ENCODE data around the gene CDS1. TPM values are rescaled to one million over a fixed set of nuclear protein-coding genes. Genes with fewer than 3 reads are reported as not detected.
"Not testable (repeated sequence)": the region's sequence is repeated elsewhere in the genome, so short reads cannot be mapped to it uniquely, and the experiment has no call there.

Gene CDS1
- total RNA-seq, 1 donor from 2014 or later, result 0.16 TPM

DNA sequence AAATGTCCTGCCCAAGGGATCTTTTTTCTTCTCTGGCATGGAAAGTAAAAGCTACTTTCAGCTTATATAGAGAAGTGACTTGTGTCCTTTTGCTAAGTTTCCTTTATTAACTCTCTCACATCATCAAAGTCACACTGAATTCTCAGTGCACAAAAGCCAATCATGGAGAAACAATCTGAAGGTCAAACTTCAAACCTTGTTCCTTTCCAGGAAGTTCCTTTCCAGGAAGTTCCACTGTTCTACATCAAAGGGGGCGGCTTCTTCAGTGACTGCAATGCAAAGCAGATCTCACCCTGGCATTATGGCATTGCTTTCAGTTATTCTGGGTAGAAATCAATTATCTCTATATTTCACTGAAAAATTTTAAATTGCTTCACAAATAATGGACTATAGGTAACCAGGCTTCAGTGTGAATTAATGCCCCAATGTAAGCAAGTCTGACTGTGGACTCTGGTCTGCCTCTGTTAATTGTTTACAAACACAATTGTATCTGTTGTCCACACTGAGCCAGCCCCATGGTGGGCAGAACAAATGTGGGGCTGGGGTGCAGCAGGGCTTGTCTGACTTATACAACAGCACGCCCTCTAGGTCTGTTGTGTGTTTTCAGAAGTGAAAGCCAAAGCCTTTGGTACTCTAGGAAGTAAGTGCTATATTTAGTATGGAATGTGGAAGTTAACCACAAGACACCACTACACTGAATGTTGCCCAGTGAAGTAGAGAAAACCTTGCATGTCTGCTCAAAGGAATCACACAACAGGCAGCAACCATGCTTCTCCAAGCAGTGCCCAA, 98.8 kb downstream of the CDS1 start:
- Mint-ChIP-seq H3K4me1 (no peaks in the 10 kb centered on the region), H3K36me3 (ENCODE audit: low read depth) (no peaks in the 10 kb centered on the region), H3K27ac (no peak overlapping the region), H3K9me3 (no peaks in the 10 kb centered on the region), H3K4me3 (no peak overlapping the region), H3K27me3 (no peaks in the 10 kb centered on the region)
- intact Hi-C loops (cut with micrococcal nuclease), result no loop called here
- no peak for ATAC-seq (ENCODE audit: low read depth)
- TF ChIP-seq, protein P1, sequence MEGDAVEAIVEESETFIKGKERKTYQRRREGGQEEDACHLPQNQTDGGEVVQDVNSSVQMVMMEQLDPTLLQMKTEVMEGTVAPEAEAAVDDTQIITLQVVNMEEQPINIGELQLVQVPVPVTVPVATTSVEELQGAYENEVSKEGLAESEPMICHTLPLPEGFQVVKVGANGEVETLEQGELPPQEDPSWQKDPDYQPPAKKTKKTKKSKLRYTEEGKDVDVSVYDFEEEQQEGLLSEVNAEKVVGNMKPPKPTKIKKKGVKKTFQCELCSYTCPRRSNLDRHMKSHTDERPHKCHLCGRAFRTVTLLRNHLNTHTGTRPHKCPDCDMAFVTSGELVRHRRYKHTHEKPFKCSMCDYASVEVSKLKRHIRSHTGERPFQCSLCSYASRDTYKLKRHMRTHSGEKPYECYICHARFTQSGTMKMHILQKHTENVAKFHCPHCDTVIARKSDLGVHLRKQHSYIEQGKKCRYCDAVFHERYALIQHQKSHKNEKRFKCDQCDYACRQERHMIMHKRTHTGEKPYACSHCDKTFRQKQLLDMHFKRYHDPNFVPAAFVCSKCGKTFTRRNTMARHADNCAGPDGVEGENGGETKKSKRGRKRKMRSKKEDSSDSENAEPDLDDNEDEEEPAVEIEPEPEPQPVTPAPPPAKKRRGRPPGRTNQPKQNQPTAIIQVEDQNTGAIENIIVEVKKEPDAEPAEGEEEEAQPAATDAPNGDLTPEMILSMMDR (IDR thresholded peaks at IDR 0.05), result no peak
- POLR2A ChIA-PET, result no interaction called here
- CTCF ChIA-PET, result no interaction called here
- no peak for DNase-seq

DNA sequence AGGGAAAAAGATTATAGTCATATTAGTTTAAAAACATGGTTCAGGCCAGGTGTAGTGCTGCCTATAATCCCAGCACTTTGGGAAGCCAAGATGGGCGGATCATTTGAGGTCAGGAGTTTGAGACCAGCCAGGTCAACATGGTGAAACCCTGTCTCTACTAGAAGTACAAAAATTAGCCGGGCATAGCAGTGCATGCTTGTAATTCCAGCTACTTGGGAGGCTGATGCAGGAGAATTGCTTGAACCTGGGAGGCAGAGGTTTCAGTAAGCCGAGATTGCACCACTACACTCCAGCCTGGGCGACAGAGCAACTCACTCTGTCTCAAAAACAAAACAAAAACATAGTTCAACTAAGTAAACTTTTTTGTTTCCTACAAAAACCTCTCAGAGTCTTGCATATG, 99.7 kb downstream of the CDS1 start:
- intact Hi-C loops (cut with micrococcal nuclease); H3K4me3 Mint-ChIP-seq; DNase-seq; POLR2A ChIA-PET; H3K27me3 Mint-ChIP-seq; H3K4me1 Mint-ChIP-seq; H3K27ac Mint-ChIP-seq; H3K9me3 Mint-ChIP-seq; ATAC-seq (ENCODE audit: low read depth); CTCF ChIA-PET; H3K36me3 Mint-ChIP-seq (ENCODE audit: low read depth): not testable (repeated sequence)

DNA sequence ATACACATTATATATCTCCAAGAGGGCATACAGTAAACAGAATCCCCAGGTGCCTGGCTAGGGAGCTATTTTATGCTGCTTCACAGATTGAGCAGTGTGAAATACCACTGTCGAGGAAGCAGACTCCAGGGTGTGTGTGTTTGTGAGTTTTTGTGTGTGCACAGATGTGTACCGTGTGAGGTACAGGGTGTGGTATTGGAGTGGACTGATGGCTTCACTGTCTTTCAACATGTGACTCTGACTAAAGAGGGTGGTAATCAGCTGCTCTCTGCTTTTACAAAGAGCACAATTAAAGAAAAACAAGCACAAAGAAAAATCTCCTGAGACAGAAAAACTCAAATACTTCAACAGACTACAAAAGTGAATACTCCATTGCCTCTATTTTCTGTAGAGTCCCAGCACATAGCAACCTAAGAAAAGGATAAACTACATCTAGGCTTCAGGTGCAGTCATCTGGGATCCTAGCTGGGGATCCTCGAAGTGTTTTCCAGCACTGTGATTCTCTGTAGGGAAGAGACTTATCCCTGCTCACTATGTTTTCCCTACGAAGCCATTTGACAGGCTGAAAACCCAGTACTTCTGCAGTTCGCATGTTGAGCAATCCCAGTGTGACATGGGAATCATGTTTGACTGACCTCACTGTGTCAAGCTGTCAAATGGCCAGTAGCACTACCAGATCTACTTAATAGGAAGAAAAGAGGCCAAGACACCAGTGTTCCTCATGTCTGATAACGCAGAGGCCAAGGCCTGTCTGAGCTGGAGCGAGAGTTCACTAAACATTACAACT, 100.3 kb downstream of the CDS1 start:
- H3K4me3 Mint-ChIP-seq, result no peak overlapping the region
- TF ChIP-seq, protein P1 (IDR thresholded peaks at IDR 0.05), result no peak
- H3K27me3 Mint-ChIP-seq, result no peaks in the 10 kb centered on the region
- intact Hi-C loops (cut with micrococcal nuclease), result no loop called here
- DNase-seq, result no peak
- H3K36me3 Mint-ChIP-seq (ENCODE audit: low read depth), result no peaks in the 10 kb centered on the region
- ChIA-PET CTCF (no interaction called here), POLR2A (no interaction called here)
- ATAC-seq (ENCODE audit: low read depth), result no peak
- no peak overlapping the region for H3K27ac Mint-ChIP-seq
- no peaks in the 10 kb centered on the region for H3K9me3 Mint-ChIP-seq
- no peaks in the 10 kb centered on the region for H3K4me1 Mint-ChIP-seq

DNA sequence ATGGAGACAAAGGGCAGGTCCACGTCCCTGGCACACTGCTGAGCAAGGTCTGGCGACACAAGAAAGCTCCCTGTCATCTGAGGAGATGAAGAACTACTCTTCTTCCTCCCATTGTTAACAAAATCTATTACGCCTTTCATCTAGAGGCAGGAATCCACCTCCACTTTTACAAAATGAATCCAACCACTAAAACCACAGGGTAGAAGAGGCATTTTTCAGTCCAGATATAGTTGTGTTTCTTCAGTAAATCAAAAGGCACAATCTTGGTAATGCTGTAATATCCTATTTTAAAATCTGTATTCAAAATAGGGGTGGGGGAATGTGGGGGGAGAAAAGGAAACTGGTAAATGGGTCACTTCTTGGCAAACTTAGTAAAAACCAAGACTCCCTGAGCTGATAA, 101.4 kb downstream of the CDS1 start:
- ChIA-PET CTCF (no interaction called here), POLR2A (no interaction called here)
- intact Hi-C loops (cut with micrococcal nuclease), result no loop called here
- no peak for ATAC-seq (ENCODE audit: low read depth)
- no peaks in the 10 kb centered on the region for H3K36me3 Mint-ChIP-seq (ENCODE audit: low read depth)
- DNase-seq, result no peak
- no peaks in the 10 kb centered on the region for H3K27me3 Mint-ChIP-seq
- no peaks in the 10 kb centered on the region for H3K9me3 Mint-ChIP-seq
- no peak overlapping the region for H3K4me3 Mint-ChIP-seq
- H3K27ac Mint-ChIP-seq, result no peak overlapping the region
- TF ChIP-seq, protein P1 (IDR thresholded peaks at IDR 0.05), result no peak
- H3K4me1 Mint-ChIP-seq, result no peaks in the 10 kb centered on the region

DNA sequence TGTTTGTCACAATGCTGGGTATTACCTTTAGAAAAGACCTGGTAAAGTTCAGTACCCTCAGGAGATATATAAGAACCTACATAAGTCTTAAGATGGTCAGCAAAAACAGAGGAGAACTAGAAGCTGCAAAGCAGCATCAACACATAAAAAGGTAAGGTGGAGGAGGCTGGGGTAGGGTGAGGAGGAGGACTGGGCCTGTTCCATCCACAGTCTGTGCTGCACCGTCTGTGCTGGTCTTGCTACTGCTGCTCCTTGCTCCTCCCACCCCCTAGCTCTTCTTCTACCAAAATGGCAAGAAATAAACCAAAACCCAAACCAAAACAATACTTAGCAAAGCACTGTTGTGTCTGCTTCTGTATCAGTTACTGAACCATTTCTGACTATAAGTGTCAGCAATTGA, 102.2 kb downstream of the CDS1 start:
- POLR2A ChIA-PET, result no interaction called here
- DNase-seq, result no peak
- intact Hi-C loops (cut with micrococcal nuclease), result no loop called here
- no peaks in the 10 kb centered on the region for H3K4me1 Mint-ChIP-seq
- CTCF ChIA-PET, result no interaction called here
- H3K9me3 Mint-ChIP-seq, result no peaks in the 10 kb centered on the region
- TF ChIP-seq, protein P1 (IDR thresholded peaks at IDR 0.05), result no peak
- H3K27me3 Mint-ChIP-seq, result no peaks in the 10 kb centered on the region
- no peak overlapping the region for H3K4me3 Mint-ChIP-seq
- H3K36me3 Mint-ChIP-seq (ENCODE audit: low read depth), result no peaks in the 10 kb centered on the region
- no peak for ATAC-seq (ENCODE audit: low read depth)
- H3K27ac Mint-ChIP-seq, result no peak overlapping the region

All from activated B cell treated with CpG ODN at 0.5 μM for 24 hours (primary cell).